ENCODE data around the gene SHISAL2A.

The SHISAL2A gene

GRCh38 chr1:52592637-52593323, 40.2 kb upstream of the SHISAL2A start (continued):
- no peak for TF ChIP-seq CSDC2 (CRISPR knock-in tag; IDR thresholded peaks at IDR 0.05)
- TF ChIP-seq ISL1 (CRISPR knock-in tag; IDR thresholded peaks at IDR 0.05): no peak
- TF ChIP-seq GLIS3 (CRISPR knock-in tag; IDR thresholded peaks at IDR 0.05): no peak

DNA sequence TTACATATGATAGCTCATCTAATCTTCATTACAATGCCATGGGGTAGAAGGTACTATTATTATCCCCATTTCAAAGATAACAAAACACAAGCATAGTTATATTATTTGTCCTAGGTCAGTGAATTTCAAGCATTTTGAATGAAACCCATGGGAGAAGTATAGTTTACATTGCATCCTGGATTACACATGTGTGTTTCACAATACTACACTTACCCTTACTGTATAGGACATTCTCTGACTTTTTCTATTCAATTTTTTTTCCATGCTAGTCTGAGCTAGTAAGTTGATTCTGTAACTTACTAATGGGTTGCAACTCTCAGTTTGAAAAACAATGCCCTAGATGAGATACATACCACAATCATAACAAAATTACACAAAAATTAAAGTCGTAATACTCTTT, 39.5 kb upstream of the SHISAL2A start:
- no peak for TF ChIP-seq RARB (CRISPR knock-in tag; IDR thresholded peaks at IDR 0.05)
- TF ChIP-seq ZNF8 (CRISPR knock-in tag; IDR thresholded peaks at IDR 0.05): no peak
- no peak for TF ChIP-seq BACH2 (CRISPR knock-in tag; IDR thresholded peaks at IDR 0.05; ENCODE audit: borderline replicate concordance)
- no peak for TF ChIP-seq ZNF565 (CRISPR knock-in tag; conservative IDR thresholded peaks at IDR 0.05; ENCODE audit: low read depth)
- TF ChIP-seq PATZ1 (CRISPR knock-in tag; IDR thresholded peaks at IDR 0.05; ENCODE audit: borderline replicate concordance): no peak
- no peak for TF ChIP-seq ZC3H10 (CRISPR knock-in tag; IDR thresholded peaks at IDR 0.05)
- no peak for TF ChIP-seq TCF4 (CRISPR knock-in tag; IDR thresholded peaks at IDR 0.05; ENCODE audit: borderline replicate concordance)
- no peak for TF ChIP-seq GLIS3 (CRISPR knock-in tag; IDR thresholded peaks at IDR 0.05)
- TF ChIP-seq ISL1 (CRISPR knock-in tag; IDR thresholded peaks at IDR 0.05): no peak
- TF ChIP-seq ZFP30 (CRISPR knock-in tag; IDR thresholded peaks at IDR 0.05): no peak
- TF ChIP-seq, protein P1, sequence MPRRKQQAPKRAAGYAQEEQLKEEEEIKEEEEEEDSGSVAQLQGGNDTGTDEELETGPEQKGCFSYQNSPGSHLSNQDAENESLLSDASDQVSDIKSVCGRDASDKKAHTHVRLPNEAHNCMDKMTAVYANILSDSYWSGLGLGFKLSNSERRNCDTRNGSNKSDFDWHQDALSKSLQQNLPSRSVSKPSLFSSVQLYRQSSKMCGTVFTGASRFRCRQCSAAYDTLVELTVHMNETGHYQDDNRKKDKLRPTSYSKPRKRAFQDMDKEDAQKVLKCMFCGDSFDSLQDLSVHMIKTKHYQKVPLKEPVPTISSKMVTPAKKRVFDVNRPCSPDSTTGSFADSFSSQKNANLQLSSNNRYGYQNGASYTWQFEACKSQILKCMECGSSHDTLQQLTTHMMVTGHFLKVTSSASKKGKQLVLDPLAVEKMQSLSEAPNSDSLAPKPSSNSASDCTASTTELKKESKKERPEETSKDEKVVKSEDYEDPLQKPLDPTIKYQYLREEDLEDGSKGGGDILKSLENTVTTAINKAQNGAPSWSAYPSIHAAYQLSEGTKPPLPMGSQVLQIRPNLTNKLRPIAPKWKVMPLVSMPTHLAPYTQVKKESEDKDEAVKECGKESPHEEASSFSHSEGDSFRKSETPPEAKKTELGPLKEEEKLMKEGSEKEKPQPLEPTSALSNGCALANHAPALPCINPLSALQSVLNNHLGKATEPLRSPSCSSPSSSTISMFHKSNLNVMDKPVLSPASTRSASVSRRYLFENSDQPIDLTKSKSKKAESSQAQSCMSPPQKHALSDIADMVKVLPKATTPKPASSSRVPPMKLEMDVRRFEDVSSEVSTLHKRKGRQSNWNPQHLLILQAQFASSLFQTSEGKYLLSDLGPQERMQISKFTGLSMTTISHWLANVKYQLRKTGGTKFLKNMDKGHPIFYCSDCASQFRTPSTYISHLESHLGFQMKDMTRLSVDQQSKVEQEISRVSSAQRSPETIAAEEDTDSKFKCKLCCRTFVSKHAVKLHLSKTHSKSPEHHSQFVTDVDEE (CRISPR knock-in tag; IDR thresholded peaks at IDR 0.05): no peak
- TF ChIP-seq, protein P2, sequence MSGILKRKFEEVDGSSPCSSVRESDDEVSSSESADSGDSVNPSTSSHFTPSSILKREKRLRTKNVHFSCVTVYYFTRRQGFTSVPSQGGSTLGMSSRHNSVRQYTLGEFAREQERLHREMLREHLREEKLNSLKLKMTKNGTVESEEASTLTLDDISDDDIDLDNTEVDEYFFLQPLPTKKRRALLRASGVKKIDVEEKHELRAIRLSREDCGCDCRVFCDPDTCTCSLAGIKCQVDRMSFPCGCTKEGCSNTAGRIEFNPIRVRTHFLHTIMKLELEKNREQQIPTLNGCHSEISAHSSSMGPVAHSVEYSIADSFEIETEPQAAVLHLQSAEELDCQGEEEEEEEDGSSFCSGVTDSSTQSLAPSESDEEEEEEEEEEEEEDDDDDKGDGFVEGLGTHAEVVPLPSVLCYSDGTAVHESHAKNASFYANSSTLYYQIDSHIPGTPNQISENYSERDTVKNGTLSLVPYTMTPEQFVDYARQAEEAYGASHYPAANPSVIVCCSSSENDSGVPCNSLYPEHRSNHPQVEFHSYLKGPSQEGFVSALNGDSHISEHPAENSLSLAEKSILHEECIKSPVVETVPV (CRISPR knock-in tag; IDR thresholded peaks at IDR 0.05): no peak

GRCh38 chr1:52595061-52595460, 37.9 kb upstream of the SHISAL2A start:
- TF ChIP-seq TCF4 (CRISPR knock-in tag; IDR thresholded peaks at IDR 0.05; ENCODE audit: borderline replicate concordance) (no peak), TOX (CRISPR knock-in tag; IDR thresholded peaks at IDR 0.05; ENCODE audit: borderline replicate concordance) (no peak), RARB (CRISPR knock-in tag; IDR thresholded peaks at IDR 0.05) (no peak), GLIS3 (CRISPR knock-in tag; IDR thresholded peaks at IDR 0.05) (no peak), ARNTL (CRISPR knock-in tag; IDR thresholded peaks at IDR 0.05; ENCODE audit: borderline replicate concordance, low read depth) (no peak), BACH2 (CRISPR knock-in tag; IDR thresholded peaks at IDR 0.05; ENCODE audit: borderline replicate concordance) (no peak), PATZ1 (CRISPR knock-in tag; IDR thresholded peaks at IDR 0.05; ENCODE audit: borderline replicate concordance) (no peak), SNAI2 (CRISPR knock-in tag; IDR thresholded peaks at IDR 0.05) (no peak)
- ATAC-seq: no peak

More for the DNA sequence above, 39.5 kb upstream of the SHISAL2A start:
- ATAC-seq: no peak

DNA sequence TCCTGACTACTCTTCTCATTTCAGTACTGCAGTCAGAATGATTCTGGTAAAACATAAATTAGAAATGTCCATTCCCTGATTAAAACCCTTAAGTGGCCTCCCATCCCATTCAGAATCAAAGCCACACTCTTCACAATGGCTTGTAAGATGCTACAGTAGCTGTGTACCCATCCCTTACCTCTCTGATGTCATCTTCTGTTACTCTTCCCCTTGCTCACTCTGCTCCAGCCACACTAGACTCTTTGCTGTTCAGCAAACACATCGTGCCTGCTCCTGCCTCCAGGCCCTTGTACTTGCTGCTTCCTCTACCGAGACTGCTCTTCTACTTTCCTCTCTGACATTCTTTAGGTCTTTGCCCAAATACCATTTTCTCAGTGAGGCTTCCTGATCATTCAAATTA, 35.1 kb upstream of the SHISAL2A start:
- no peak for ATAC-seq
- TF ChIP-seq ESRRG (CRISPR knock-in tag; IDR thresholded peaks at IDR 0.05) (no peak), PATZ1 (CRISPR knock-in tag; IDR thresholded peaks at IDR 0.05; ENCODE audit: borderline replicate concordance) (no peak), CREB5 (CRISPR knock-in tag; IDR thresholded peaks at IDR 0.05; ENCODE audit: low read depth) (no peak), OSR1 (CRISPR knock-in tag; IDR thresholded peaks at IDR 0.05) (no peak), ZC3H10 (CRISPR knock-in tag; IDR thresholded peaks at IDR 0.05) (no peak), ZNF8 (CRISPR knock-in tag; IDR thresholded peaks at IDR 0.05) (no peak), PPARA (CRISPR knock-in tag; IDR thresholded peaks at IDR 0.05; ENCODE audit: borderline replicate concordance) (no peak), RARB (CRISPR knock-in tag; IDR thresholded peaks at IDR 0.05) (no peak)

All from SK-N-SH treated with all-trans-retinoic acid at 6 μM for 48 hours (cell line).